Body of pancreas (tissue), 4 donors: ENCODE data around the gene COL19A1.

Source experiments
- POLR2A ChIP-seq, 3 donors: fragments of 450-650 bp; IDR thresholded peaks; one replicate each; pipeline ENCODE4 v1.6.1; 2016; ENCODE audit warnings: antibody characterized with exemption in 3 of 3, mild to moderate bottlenecking in 2 of 3
- TF ChIP-seq, protein P1 (sequence below), 7 experiments: fragments of 450-650 bp in 4 of 7; fragments of 200-600 bp in 3 of 7; sonication (generic) in 3 of 7; IDR thresholded peaks; one replicate each; pipeline ENCODE4 v1.5.1; 2016 to 2019; ENCODE audit warnings: antibody characterized with exemption in 7 of 7

DNA sequence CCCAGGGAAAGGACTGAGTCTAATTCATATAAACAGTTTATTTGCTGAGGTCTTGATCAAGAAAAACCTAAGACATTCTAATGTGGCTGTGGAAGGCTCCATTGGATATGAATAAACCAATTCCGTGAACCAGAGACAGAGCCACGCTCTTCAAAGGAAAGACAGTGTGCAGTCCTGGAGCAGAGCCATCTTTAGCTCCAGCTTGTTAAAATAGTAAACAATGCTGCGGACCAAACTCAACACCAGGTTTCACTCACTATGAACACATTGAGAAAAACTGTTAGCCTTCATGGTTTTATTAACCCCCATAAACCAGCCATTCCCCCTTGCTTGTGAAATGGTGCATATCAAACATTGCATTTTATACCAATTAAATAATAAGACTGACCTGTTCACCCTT, 374.7 kb downstream of the COL19A1 start:
- TF ChIP-seq, protein P1, sequence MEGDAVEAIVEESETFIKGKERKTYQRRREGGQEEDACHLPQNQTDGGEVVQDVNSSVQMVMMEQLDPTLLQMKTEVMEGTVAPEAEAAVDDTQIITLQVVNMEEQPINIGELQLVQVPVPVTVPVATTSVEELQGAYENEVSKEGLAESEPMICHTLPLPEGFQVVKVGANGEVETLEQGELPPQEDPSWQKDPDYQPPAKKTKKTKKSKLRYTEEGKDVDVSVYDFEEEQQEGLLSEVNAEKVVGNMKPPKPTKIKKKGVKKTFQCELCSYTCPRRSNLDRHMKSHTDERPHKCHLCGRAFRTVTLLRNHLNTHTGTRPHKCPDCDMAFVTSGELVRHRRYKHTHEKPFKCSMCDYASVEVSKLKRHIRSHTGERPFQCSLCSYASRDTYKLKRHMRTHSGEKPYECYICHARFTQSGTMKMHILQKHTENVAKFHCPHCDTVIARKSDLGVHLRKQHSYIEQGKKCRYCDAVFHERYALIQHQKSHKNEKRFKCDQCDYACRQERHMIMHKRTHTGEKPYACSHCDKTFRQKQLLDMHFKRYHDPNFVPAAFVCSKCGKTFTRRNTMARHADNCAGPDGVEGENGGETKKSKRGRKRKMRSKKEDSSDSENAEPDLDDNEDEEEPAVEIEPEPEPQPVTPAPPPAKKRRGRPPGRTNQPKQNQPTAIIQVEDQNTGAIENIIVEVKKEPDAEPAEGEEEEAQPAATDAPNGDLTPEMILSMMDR (IDR thresholded peaks at IDR 0.05), result no peak
- TF ChIP-seq POLR2A (IDR thresholded peaks at IDR 0.05), result no peak
